ENCODE measurements around the gene SPRING1.

The SPRING1 gene

GRCh38 chr12:116739381-116739887, 1.6 kb upstream of the SPRING1 start:
- no peak overlapping the region for H3K4me3 ChIP-seq (ENCODE audit: low read length)
- TF ChIP-seq CTCF (IDR thresholded peaks at IDR 0.05; ENCODE audit: insufficient read depth, low read depth, low read length, missing control alignments) = no peak
- no peak for DNase-seq (ENCODE audit: low read depth)

- no peak for TF ChIP-seq CTCF (IDR thresholded peaks at IDR 0.05; ENCODE audit: insufficient read depth, low read depth, low read length, missing control alignments)
- DNase-seq (ENCODE audit: low read depth) = peak; percentile 11
Observed at GRCh38 chr12:116736962-116737773, 701 bp downstream of the SPRING1 start.

GRCh38 chr12:116735951-116736599, 1.8 kb downstream of the SPRING1 start:
- H3K4me3 ChIP-seq (ENCODE audit: low read length) = no peak overlapping the region
- TF ChIP-seq CTCF (IDR thresholded peaks at IDR 0.05; ENCODE audit: insufficient read depth, low read depth, low read length, missing control alignments) = no peak
- DNase-seq (ENCODE audit: low read depth) = no peak

More at GRCh38 chr12:116736962-116737773, 701 bp downstream of the SPRING1 start:
- peak overlapping the region; percentile 78 for H3K4me3 ChIP-seq (ENCODE audit: low read length)

GRCh38 chr12:116735084-116735483, 2.8 kb downstream of the SPRING1 start:
- no peak for DNase-seq (ENCODE audit: low read depth)
- TF ChIP-seq CTCF (IDR thresholded peaks at IDR 0.05; ENCODE audit: insufficient read depth, low read depth, low read length, missing control alignments) = no peak
- no peak overlapping the region for H3K4me3 ChIP-seq (ENCODE audit: low read length)

GRCh38 chr12:116734156-116734768, 3.6 kb downstream of the SPRING1 start:
- TF ChIP-seq CTCF (IDR thresholded peaks at IDR 0.05; ENCODE audit: insufficient read depth, low read depth, low read length, missing control alignments) = no peak
- DNase-seq (ENCODE audit: low read depth) = no peak
- H3K4me3 ChIP-seq (ENCODE audit: low read length) = no peak overlapping the region

- TF ChIP-seq CTCF (IDR thresholded peaks at IDR 0.05; ENCODE audit: insufficient read depth, low read depth, low read length, missing control alignments) = no peak
Observed at GRCh38 chr12:116731801-116732200, 6.1 kb downstream of the SPRING1 start.

More at GRCh38 chr12:116731801-116732200, 6.1 kb downstream of the SPRING1 start:
- DNase-seq (ENCODE audit: low read depth) = no peak
- no peak overlapping the region for H3K4me3 ChIP-seq (ENCODE audit: low read length)

Data from epithelial cell of esophagus (primary cell).